WTC11 (cell line): ENCODE data around the gene NR3C2. TPM values are rescaled to one million over a fixed set of nuclear protein-coding genes. Genes with fewer than 3 reads are reported as not detected.

Source experiments
- ATAC-seq: fragments of 200-7000 bp; cut with Tn5 transposase; 2 replicates; pipeline ENCODE4 v1.10.0; 2021; ENCODE audit warnings: mild to moderate bottlenecking, moderate library complexity
- CTCF ChIA-PET: fragments of 300-600 bp; sonication (Branson Sonifier 250); formaldehyde crosslinking; loops from one replicate; lab custom pipeline; 2021; ENCODE audit warnings: antibody characterized with exemption; lab: Charles Lee
- POLR2A ChIA-PET: fragments of 350-600 bp; sonication (Branson Sonifier 250); formaldehyde crosslinking; loops from one replicate; lab custom pipeline; 2021; ENCODE audit warnings: antibody characterized with exemption; lab: Charles Lee
- DNase-seq: peaks from one replicate; pipeline ENCODE4 v3.0.0; 2021; ENCODE audit warnings: low spot score
- H3K27ac Mint-ChIP-seq: 2 replicates; pipeline ENCODE4 v1.8.0; 2021; ENCODE audit warnings: mixed read lengths
- H3K27me3 Mint-ChIP-seq: 2 replicates; pipeline ENCODE4 v1.8.0; 2021; ENCODE audit warnings: low read depth, mild to moderate bottlenecking, moderate library complexity, mixed read lengths
- H3K36me3 Mint-ChIP-seq: 2 replicates; pipeline ENCODE4 v1.8.0; 2021; ENCODE audit warnings: mixed read lengths
- H3K4me1 Mint-ChIP-seq: 2 replicates; pipeline ENCODE4 v1.8.0; 2022; ENCODE audit warnings: mixed read lengths
- H3K4me3 Mint-ChIP-seq: 2 replicates; pipeline ENCODE4 v1.8.0; 2021; ENCODE audit warnings: mild to moderate bottlenecking, moderate library complexity, mixed read lengths
- H3K9me3 Mint-ChIP-seq: 2 replicates; pipeline ENCODE4 v1.8.0; 2021; ENCODE audit warnings: mixed read lengths
- ATF1 ChIP-seq: sonication (generic); formaldehyde crosslinking; IDR thresholded peaks from 2 replicates; pipeline ENCODE4 v1.8.1; 2023; ENCODE audit warnings: mild to moderate bottlenecking, moderate library complexity, missing genetic modification reagents
- CBFB ChIP-seq: sonication (generic); formaldehyde crosslinking; IDR thresholded peaks from 2 replicates; pipeline ENCODE4 v1.8.1; 2022; ENCODE audit warnings: mild to moderate bottlenecking, low read depth, missing genetic modification reagents
- CREB1 ChIP-seq: sonication (generic); formaldehyde crosslinking; IDR thresholded peaks from 2 replicates; pipeline ENCODE4 v1.8.0; 2023; ENCODE audit warnings: mild to moderate bottlenecking, missing genetic modification reagents
- CREM ChIP-seq: sonication (generic); formaldehyde crosslinking; IDR thresholded peaks from 2 replicates; pipeline ENCODE4 v1.8.1; 2022; ENCODE audit warnings: mild to moderate bottlenecking, missing genetic modification reagents, moderate library complexity
- E2F5 ChIP-seq: sonication (generic); formaldehyde crosslinking; IDR thresholded peaks from 2 replicates; pipeline ENCODE4 v1.8.1; 2022; ENCODE audit warnings: mild to moderate bottlenecking, moderate library complexity, missing genetic modification reagents
- EMX1 ChIP-seq: fragments of 250-450 bp; sonication (Bioruptor Pico); IDR thresholded peaks from 2 replicates; pipeline ENCODE4 v1.8.0; 2021; ENCODE audit warnings: mild to moderate bottlenecking
- ESRRA ChIP-seq: sonication (generic); formaldehyde crosslinking; IDR thresholded peaks from 2 replicates; pipeline ENCODE4 v1.8.1; 2022; ENCODE audit warnings: mild to moderate bottlenecking, missing genetic modification reagents, borderline replicate concordance
- FOXJ3 ChIP-seq: sonication (generic); formaldehyde crosslinking; IDR thresholded peaks from 2 replicates; pipeline ENCODE4 v1.9.0; 2021; ENCODE audit warnings: missing genetic modification reagents, mild to moderate bottlenecking, borderline replicate concordance
- GRHL2 ChIP-seq: fragments of 250-450 bp; sonication (Bioruptor Pico); IDR thresholded peaks from 2 replicates; pipeline ENCODE4 v1.8.0; 2022; ENCODE audit warnings: mild to moderate bottlenecking, moderate library complexity; ENCODE audit not compliant: insufficient replicate concordance, severe bottlenecking
- HMGA2 ChIP-seq: fragments of 250-450 bp; sonication (Bioruptor Pico); IDR thresholded peaks from 2 replicates; pipeline ENCODE4 v1.4.0; 2021; ENCODE audit warnings: mild to moderate bottlenecking, moderate library complexity
- MAX ChIP-seq: sonication (generic); formaldehyde crosslinking; IDR thresholded peaks from 2 replicates; pipeline ENCODE4 v1.8.0; 2022; ENCODE audit warnings: mild to moderate bottlenecking, missing genetic modification reagents
- NR1H2 ChIP-seq: sonication (generic); formaldehyde crosslinking; IDR thresholded peaks from 2 replicates; pipeline ENCODE4 v1.9.0; 2021; ENCODE audit warnings: mild to moderate bottlenecking, moderate library complexity, missing genetic modification reagents
- PREB ChIP-seq: sonication (generic); formaldehyde crosslinking; IDR thresholded peaks from 2 replicates; pipeline ENCODE4 v1.8.1; 2022; ENCODE audit warnings: mild to moderate bottlenecking, missing genetic modification reagents, moderate library complexity, borderline replicate concordance
- PRRX2 ChIP-seq: fragments of 250-450 bp; sonication (Bioruptor Pico); IDR thresholded peaks from 2 replicates; pipeline ENCODE4 v1.8.0; 2021; ENCODE audit warnings: mild to moderate bottlenecking
- SP1 ChIP-seq: sonication (generic); formaldehyde crosslinking; conservative IDR thresholded peaks from 2 replicates; pipeline ENCODE4 v1.8.1; 2022; ENCODE audit warnings: missing genetic modification reagents
- TP53 ChIP-seq: sonication (generic); formaldehyde crosslinking; IDR thresholded peaks from 2 replicates; pipeline ENCODE4 v1.8.1; 2023; ENCODE audit warnings: mild to moderate bottlenecking, missing genetic modification reagents
- USF2 ChIP-seq: sonication (generic); formaldehyde crosslinking; IDR thresholded peaks from 2 replicates; pipeline ENCODE4 v1.8.1; 2023; ENCODE audit warnings: mild to moderate bottlenecking, missing genetic modification reagents, moderate library complexity
- ZNF219 ChIP-seq: sonication (generic); formaldehyde crosslinking; IDR thresholded peaks from 2 replicates; pipeline ENCODE4 v1.8.0; 2023; ENCODE audit warnings: missing genetic modification reagents, mild to moderate bottlenecking, borderline replicate concordance
- ZNF317 ChIP-seq: sonication (generic); formaldehyde crosslinking; IDR thresholded peaks from 2 replicates; pipeline ENCODE4 v1.8.1; 2023; ENCODE audit warnings: low read depth, mild to moderate bottlenecking, moderate library complexity, missing genetic modification reagents, borderline replicate concordance
- ZNF423 ChIP-seq: fragments of 250-450 bp; sonication (Bioruptor Pico); IDR thresholded peaks from 2 replicates; pipeline ENCODE4 v2.1.2; 2022; ENCODE audit warnings: mild to moderate bottlenecking, moderate library complexity
- ZNF671 ChIP-seq: fragments of 250-450 bp; sonication (Bioruptor Pico); IDR thresholded peaks from 2 replicates; pipeline ENCODE4 v1.8.0; 2021; ENCODE audit warnings: mild to moderate bottlenecking
- total RNA-seq: library from RNA; stranded (reverse); gene quantifications from 3 replicates; pipeline ENCODE4 v1.2.3, GENCODE V29; 2021
- TF ChIP-seq, protein P1 (sequence below): sonication (generic); formaldehyde crosslinking; IDR thresholded peaks from 2 replicates; pipeline ENCODE4 v1.8.0; 2023; ENCODE audit warnings: missing genetic modification reagents
- TF ChIP-seq, protein P2 (sequence below): sonication (generic); formaldehyde crosslinking; IDR thresholded peaks from 2 replicates; pipeline ENCODE4 v1.8.0; 2022; ENCODE audit warnings: mild to moderate bottlenecking, missing genetic modification reagents
- TF ChIP-seq, protein P3 (sequence below): sonication (generic); formaldehyde crosslinking; IDR thresholded peaks from 2 replicates; pipeline ENCODE4 v1.8.0; 2023; ENCODE audit warnings: mild to moderate bottlenecking, missing genetic modification reagents
- TF ChIP-seq, protein P4 (sequence below): fragments of 250-450 bp; sonication (Bioruptor Pico); conservative IDR thresholded peaks from 2 replicates; pipeline ENCODE4 v1.9.0; 2021; ENCODE audit warnings: mild to moderate bottlenecking
- TF ChIP-seq, protein P5 (sequence below): sonication (generic); formaldehyde crosslinking; IDR thresholded peaks from 2 replicates; pipeline ENCODE4 v1.8.1; 2023; ENCODE audit warnings: mild to moderate bottlenecking, missing genetic modification reagents, moderate library complexity

The NR3C2 gene
- total RNA-seq, 1 experiment from 2014 or later, result 2.8 TPM

GRCh38 chr4:148261848-148262247 is 180.4 kb downstream of the NR3C2 start:
- no peak for DNase-seq
- no peaks in the 10 kb centered on the region for H3K36me3 Mint-ChIP-seq
- 0 out of 2 replicates have a peak, but pooled peaks cover 5% of the 10 kb centered on the region for H3K9me3 Mint-ChIP-seq
- CTCF ChIA-PET, result no interaction called here
- no peaks in the 10 kb centered on the region for H3K4me1 Mint-ChIP-seq
- H3K4me3 Mint-ChIP-seq, result no peak overlapping the region
- POLR2A ChIA-PET, result no interaction called here
- TF ChIP-seq GRHL2 (CRISPR knock-in tag), result no peak
- no peak for TF ChIP-seq ZNF219 (CRISPR knock-in tag)
- TF ChIP-seq PRRX2 (CRISPR knock-in tag), result no peak
- TF ChIP-seq ZNF423, result no peak
- TF ChIP-seq CBFB (CRISPR knock-in tag), result no peak
- no peak for TF ChIP-seq ZNF671 (CRISPR knock-in tag)
- no peak for TF ChIP-seq USF2 (CRISPR knock-in tag)
- no peak for TF ChIP-seq ZNF317 (CRISPR knock-in tag)
- TF ChIP-seq, protein P1, sequence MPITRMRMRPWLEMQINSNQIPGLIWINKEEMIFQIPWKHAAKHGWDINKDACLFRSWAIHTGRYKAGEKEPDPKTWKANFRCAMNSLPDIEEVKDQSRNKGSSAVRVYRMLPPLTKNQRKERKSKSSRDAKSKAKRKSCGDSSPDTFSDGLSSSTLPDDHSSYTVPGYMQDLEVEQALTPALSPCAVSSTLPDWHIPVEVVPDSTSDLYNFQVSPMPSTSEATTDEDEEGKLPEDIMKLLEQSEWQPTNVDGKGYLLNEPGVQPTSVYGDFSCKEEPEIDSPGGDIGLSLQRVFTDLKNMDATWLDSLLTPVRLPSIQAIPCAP (CRISPR knock-in tag), result no peak
- no peak for TF ChIP-seq TP53
- no peak for TF ChIP-seq NR1H2 (CRISPR knock-in tag)
- TF ChIP-seq, protein P2, sequence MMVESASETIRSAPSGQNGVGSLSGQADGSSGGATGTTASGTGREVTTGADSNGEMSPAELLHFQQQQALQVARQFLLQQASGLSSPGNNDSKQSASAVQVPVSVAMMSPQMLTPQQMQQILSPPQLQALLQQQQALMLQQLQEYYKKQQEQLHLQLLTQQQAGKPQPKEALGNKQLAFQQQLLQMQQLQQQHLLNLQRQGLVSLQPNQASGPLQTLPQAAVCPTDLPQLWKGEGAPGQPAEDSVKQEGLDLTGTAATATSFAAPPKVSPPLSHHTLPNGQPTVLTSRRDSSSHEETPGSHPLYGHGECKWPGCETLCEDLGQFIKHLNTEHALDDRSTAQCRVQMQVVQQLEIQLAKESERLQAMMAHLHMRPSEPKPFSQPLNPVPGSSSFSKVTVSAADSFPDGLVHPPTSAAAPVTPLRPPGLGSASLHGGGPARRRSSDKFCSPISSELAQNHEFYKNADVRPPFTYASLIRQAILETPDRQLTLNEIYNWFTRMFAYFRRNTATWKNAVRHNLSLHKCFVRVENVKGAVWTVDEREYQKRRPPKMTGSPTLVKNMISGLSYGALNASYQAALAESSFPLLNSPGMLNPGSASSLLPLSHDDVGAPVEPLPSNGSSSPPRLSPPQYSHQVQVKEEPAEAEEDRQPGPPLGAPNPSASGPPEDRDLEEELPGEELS, result no peak
- no peak for TF ChIP-seq EMX1 (CRISPR knock-in tag)
- TF ChIP-seq MAX, result no peak
- no peak for TF ChIP-seq E2F5 (CRISPR knock-in tag)
- TF ChIP-seq CREB1 (CRISPR knock-in tag), result no peak
- H3K27ac Mint-ChIP-seq, result no peak overlapping the region
- H3K27me3 Mint-ChIP-seq, result no peaks in the 10 kb centered on the region
- ATAC-seq, result no peak

GRCh38 chr4:148259841-148260240 is 182.4 kb downstream of the NR3C2 start:
- no peaks in the 10 kb centered on the region for H3K36me3 Mint-ChIP-seq
- ChIA-PET POLR2A (no interaction called here), CTCF (no interaction called here)
- ATAC-seq (no peak), DNase-seq (no peak)
- H3K9me3 Mint-ChIP-seq, result no peaks in the 10 kb centered on the region
- no peaks in the 10 kb centered on the region for H3K27me3 Mint-ChIP-seq
- no peak overlapping the region for H3K27ac Mint-ChIP-seq
- no peak overlapping the region for H3K4me3 Mint-ChIP-seq
- H3K4me1 Mint-ChIP-seq, result peaks cover 3% of the 10 kb centered on the region; the same call in 1 of the 2 replicates
- TF ChIP-seq, protein P3, sequence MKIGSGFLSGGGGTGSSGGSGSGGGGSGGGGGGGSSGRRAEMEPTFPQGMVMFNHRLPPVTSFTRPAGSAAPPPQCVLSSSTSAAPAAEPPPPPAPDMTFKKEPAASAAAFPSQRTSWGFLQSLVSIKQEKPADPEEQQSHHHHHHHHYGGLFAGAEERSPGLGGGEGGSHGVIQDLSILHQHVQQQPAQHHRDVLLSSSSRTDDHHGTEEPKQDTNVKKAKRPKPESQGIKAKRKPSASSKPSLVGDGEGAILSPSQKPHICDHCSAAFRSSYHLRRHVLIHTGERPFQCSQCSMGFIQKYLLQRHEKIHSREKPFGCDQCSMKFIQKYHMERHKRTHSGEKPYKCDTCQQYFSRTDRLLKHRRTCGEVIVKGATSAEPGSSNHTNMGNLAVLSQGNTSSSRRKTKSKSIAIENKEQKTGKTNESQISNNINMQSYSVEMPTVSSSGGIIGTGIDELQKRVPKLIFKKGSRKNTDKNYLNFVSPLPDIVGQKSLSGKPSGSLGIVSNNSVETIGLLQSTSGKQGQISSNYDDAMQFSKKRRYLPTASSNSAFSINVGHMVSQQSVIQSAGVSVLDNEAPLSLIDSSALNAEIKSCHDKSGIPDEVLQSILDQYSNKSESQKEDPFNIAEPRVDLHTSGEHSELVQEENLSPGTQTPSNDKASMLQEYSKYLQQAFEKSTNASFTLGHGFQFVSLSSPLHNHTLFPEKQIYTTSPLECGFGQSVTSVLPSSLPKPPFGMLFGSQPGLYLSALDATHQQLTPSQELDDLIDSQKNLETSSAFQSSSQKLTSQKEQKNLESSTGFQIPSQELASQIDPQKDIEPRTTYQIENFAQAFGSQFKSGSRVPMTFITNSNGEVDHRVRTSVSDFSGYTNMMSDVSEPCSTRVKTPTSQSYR (CRISPR knock-in tag), result no peak
- TF ChIP-seq FOXJ3 (CRISPR knock-in tag) (no peak), SP1 (CRISPR knock-in tag) (no peak), HMGA2 (CRISPR knock-in tag) (no peak), ATF1 (no peak), ESRRA (CRISPR knock-in tag) (no peak), PREB (no peak), CREM (no peak), PRRX2 (CRISPR knock-in tag) (no peak)
- TF ChIP-seq, protein P4, sequence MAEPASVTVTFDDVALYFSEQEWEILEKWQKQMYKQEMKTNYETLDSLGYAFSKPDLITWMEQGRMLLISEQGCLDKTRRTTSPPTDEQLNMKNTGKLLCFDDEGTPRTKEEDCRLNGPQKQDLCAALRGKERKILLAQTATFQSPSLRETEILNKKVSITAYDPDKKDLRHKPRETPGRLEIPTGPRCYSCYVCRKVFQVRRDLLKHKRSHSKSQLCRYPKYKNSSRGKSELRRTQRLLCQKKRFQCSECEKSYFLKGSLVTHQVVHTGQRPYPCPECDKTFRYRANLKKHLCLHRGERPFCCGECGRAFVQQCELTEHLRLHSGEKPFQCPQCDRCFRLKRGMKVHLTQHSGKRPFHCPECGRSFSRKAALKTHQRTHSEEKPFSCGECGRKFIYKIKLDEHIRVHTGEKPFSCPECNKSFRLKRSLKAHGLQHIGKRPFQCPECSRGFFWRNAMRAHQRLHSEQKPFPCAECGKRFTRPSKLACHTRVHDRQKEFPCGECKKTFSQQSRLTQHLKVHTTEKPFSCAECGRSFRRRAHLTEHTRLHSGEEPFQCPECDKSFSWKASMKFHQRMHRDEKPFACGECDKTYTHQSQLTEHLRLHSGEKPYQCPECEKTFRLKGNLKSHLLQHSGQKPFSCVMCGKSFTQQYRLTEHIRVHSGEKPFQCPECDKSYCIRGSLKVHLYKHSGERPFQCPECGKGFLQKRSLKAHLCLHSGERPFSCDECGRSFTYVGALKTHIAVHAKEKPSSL, result no peak
- TF ChIP-seq, protein P5, sequence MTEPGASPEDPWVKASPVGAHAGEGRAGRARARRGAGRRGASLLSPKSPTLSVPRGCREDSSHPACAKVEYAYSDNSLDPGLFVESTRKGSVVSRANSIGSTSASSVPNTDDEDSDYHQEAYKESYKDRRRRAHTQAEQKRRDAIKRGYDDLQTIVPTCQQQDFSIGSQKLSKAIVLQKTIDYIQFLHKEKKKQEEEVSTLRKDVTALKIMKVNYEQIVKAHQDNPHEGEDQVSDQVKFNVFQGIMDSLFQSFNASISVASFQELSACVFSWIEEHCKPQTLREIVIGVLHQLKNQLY, result no peak
